CD4-positive, alpha-beta T cell treated with Interleukin-2 at 100 ng/mL for 4 hours (primary cell): ENCODE data around the gene PSME1.

Experiments
- DNase-seq: peaks from one replicate; pipeline ENCODE4 v3.0.0-alpha.2; 2020; ENCODE audit warnings: low spot score

PSME1 gene

DNA sequence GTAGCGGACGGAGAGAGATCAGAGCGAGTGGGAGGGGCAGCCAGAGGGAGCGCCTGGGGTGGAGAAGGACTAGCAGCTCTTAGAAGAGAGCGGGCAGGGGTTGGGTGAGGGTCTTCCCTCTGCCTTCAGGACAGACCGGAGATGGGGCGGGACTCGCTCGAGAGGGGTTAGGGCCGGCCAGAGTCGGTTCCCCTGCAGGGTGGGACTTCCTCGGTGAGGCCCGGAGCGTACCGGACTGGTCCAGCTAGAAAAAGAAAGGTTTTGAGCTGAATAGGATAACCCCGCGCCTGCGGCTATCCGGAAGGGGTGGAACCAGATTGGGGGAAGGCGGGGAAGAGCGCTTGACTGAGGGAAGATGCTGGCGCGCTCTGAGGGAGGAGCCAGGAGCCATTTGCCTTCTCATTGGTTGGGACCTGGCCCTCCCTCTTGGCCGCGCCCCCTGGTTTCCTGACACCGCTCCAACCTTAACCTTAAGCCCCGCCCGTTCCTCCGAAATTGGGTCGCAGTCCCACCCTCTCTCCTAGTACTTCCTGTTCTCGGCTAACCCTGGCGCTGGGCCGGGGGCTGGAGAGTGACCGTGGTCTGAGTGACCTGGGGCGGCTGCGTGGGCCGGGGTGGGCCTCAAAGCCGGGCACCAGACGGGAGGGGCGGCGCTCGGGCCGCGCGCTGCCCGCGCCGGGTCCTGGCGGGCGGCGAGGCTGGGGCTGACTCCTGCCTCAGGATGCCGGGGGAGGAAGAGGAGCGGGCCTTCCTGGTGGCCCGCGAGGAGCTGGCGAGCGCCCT lies 11.2 kb downstream of the PSME1 start, which contains the start of gene RNF31:
Gene RNF31, plus strand, starts transcription at position 521 of the 783 bp plus-strand sequence. Its CDS starts 201 bp downstream, at position 722.
- DNase-seq, result peak; percentile 97

DNA sequence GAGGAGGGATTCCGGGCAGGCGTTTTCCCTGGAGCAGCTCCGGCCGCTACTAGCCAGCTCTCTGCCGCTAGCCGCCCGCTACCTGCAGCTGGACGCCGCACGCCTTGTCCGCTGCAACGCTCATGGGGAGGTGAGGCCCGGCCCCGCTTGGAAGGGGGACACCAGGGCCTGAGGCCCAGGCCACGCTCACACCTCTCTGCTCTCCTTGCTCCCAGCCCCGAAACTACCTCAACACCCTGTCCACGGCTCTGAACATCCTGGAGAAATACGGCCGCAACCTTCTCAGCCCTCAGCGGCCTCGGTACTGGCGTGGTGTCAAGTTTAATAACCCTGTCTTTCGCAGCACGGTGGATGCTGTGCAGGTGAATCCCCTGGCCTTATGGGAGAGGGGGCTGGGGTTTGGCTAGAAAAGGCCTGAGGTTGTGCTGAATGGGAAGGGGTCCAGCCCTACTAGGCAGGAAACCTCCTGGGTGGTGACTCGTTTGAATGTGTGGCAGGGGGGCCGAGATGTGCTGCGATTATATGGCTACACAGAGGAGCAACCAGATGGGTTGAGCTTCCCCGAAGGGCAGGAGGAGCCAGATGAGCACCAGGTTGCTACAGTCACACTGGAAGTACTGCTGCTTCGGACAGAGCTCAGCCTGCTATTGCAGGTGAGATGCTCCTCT lies 11.9 kb downstream of the PSME1 start:
- DNase-seq, result no peak

GRCh38 chr14:24149302-24149969 lies 13.4 kb downstream of the PSME1 start:
- no peak for DNase-seq

GRCh38 chr14:24150061-24150460 lies 14.1 kb downstream of the PSME1 start:
- no peak for DNase-seq

- DNase-seq, result no peak
These were observed 14.6 kb downstream of the PSME1 start for GRCh38 chr14:24150567-24150966.

GRCh38 chr14:24150993-24151392 lies 15.0 kb downstream of the PSME1 start:
- DNase-seq, result no peak

DNA sequence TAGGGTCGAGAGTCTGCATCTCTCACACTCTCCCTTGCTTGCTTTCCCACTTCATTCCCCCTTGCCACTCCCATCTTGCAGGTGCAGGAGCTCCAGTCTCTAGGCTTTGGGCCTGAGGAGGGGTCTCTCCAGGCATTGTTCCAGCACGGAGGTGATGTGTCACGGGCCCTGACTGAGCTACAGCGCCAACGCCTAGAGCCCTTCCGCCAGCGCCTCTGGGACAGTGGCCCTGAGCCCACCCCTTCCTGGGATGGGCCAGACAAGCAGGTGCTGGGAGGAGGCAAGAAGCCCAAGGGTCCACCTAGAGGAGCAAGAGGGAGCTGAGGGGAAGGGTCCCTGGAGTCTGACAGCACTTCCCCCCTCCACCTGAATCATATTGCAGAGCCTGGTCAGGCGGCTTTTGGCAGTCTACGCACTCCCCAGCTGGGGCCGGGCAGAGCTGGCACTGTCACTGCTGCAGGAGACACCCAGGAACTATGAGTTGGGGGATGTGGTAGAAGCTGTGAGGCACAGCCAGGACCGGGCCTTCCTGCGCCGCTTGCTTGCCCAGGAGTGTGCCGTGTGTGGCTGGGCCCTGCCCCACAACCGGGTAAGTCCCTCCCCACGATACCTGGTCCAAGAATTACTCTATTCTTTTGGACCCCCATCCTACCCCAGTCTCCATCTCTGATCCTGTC lies 15.5 kb downstream of the PSME1 start:
- no peak for DNase-seq

GRCh38 chr14:24155100-24155499 lies 19.1 kb downstream of the PSME1 start:
- no peak for DNase-seq

DNA sequence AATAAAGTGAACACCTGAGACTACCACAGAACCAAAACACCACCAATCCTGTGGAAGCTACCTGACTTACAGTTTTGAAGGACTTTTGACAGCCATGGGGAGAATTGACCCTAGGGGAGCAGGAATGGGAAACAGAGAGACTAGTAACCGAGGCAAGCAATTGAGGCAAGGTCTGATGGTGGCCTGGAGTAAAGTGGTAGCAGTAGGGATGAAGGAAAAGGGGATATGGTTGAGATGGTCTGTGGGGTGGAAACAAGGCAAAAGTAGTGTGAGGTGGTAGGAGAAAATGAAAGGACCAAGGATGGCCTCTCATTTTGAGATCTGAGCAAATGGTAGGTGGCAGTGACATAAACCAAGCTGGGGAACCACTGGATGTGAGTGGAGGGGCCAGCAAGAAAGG lies 20.8 kb downstream of the PSME1 start:
- DNase-seq, result no peak

GRCh38 chr14:24157331-24157730 lies 21.3 kb downstream of the PSME1 start:
- no peak for DNase-seq

GRCh38 chr14:24159777-24160498 lies 23.9 kb downstream of the PSME1 start:
- no peak for DNase-seq

GRCh38 chr14:24160499-24160849 lies 24.5 kb downstream of the PSME1 start:
- no peak for DNase-seq

- DNase-seq, result peak; percentile 99
These were observed 25.1 kb downstream of the PSME1 start, which contains the start of gene IRF9 for GRCh38 chr14:24160850-24161804. TSS of gene IRF9 (plus strand) at chr14:24161265. CDS start at chr14:24162145, 880 bp downstream.

- no peak for DNase-seq
These were observed 26.1 kb downstream of the PSME1 start for GRCh38 chr14:24162093-24162492.

- no peak for DNase-seq
These were observed 28.6 kb downstream of the PSME1 start for GRCh38 chr14:24164518-24164991.

GRCh38 chr14:24165785-24166184 lies 29.8 kb downstream of the PSME1 start:
- no peak for DNase-seq

DNA sequence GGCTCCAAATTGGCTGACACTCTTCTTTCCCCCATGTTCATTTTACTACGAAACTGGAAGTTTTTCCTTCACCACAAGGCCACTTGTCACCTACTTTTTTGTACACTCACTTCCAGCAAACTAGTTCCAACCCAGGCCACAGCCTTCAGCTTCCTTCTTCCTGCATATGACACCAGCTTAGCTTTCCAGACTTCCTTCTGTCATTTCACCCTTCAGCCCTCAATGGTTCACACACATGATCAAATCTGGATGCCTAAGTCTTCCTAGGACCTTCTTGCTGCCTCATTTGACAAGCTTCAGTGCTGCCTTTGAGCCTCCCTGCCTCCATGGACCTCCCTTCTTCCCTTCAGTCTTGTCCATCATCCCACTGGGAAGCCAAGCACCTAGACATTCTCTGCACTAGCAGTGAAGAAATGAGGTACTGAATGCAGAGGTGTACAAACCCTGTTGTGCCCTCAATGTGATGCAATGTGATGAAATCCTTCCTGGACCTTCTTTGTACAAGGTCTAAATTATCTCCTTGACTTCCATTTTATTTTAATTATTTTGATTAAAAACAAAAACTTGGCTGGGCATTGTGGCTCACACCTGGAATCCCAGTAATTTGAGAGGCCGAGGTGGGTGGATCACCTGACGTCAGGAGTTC lies 31.6 kb downstream of the PSME1 start:
- DNase-seq, result no peak

- peak; percentile 57 for DNase-seq
These were observed 35.6 kb downstream of the PSME1 start, which contains the start of gene REC8 for GRCh38 chr14:24171422-24172260. TSS of gene REC8 (plus strand) at chr14:24172080. CDS start at chr14:24172553, 473 bp downstream.
